Left lobe of liver (tissue), 2 donors: Measurements from ENCODE around the gene FAM241A. TPM values are rescaled to one million over a fixed set of nuclear protein-coding genes. Genes with fewer than 3 reads are reported as not detected.
A peak's percentile ranks its signal among the peaks of the same experiment; 100 is the strongest.
"Not testable (repeated sequence)": the region's sequence is repeated elsewhere in the genome, so short reads cannot be mapped to it uniquely, and the experiment has no call there.

ENCODE experiments used
- ATAC-seq: fragments of 200-7000 bp; cut with Tn5 transposase; one replicate; pipeline ENCODE4 v1.9.1; 2020; ENCODE audit warnings: mild to moderate bottlenecking, moderate library complexity
- DNase-seq: peaks from one replicate; pipeline ENCODE4 v3.0.0-alpha.2; 2020; ENCODE audit warnings: low spot score
- total RNA-seq: library from RNA; stranded (reverse); gene quantifications from one replicate; pipeline ENCODE4 v1.2.1, GENCODE V29; 2021
- donor health status: DM: no; HTN: no; CAD: no; lungs with moderate emphysema.
- donor health status: DM: no; HTN: yes; CAD: no.

The FAM241A gene
- total RNA-seq, 1 donor from 2014 or later, result 1.0 TPM

DNA sequence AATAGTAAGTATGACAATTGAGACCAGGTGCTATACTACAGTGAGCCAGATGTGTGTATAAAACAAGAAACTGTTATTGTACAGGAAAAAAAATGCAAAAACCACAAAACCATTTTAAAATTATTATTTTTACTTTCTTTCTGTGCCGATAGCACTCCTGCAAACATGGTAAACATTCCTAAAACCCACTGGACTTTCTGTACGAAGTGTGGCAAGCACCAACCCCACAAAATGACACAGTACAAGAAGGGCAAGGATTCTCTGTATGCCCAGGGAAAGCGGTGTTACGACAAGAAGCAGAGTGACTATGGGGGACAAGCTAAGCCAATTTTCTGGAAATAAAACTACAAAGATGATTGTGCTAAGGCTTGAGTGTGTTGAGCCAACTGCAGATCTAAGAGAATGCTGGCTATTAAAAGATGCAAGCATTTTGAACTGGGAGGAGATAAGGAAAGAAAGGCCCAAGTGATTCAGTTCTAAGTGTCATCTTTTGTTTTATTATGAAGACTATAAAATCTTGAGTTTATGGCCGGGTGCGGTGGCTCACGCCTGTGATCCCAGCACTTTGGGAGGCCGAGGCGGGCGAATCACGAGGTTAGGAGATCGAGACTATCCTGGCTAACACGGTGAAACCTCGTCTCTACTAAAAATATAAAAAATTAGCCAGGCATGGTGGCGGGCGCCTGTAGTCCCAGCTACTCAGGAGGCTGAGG lies 26.0 kb downstream of the FAM241A start:
- not testable (repeated sequence) for DNase-seq, ATAC-seq

DNA sequence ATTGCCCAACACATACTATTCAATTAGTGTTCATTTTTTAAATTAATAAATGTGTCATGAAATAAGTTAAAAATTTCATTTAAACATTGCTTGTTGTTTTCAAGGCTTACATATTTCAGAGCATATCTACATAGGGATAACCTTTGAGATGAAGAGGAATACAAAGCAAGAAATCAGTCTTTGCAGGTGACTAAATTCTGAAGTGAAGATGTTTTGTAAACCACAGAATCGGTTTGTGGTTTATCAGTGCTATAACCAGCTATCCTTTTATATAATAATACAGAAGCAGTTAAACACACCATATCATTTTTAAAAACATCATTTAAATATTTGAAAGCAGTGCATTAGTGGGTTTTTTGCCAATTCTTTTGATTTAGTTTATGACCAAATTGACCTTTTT lies 26.9 kb downstream of the FAM241A start:
- no peak for ATAC-seq
- no peak for DNase-seq

DNA sequence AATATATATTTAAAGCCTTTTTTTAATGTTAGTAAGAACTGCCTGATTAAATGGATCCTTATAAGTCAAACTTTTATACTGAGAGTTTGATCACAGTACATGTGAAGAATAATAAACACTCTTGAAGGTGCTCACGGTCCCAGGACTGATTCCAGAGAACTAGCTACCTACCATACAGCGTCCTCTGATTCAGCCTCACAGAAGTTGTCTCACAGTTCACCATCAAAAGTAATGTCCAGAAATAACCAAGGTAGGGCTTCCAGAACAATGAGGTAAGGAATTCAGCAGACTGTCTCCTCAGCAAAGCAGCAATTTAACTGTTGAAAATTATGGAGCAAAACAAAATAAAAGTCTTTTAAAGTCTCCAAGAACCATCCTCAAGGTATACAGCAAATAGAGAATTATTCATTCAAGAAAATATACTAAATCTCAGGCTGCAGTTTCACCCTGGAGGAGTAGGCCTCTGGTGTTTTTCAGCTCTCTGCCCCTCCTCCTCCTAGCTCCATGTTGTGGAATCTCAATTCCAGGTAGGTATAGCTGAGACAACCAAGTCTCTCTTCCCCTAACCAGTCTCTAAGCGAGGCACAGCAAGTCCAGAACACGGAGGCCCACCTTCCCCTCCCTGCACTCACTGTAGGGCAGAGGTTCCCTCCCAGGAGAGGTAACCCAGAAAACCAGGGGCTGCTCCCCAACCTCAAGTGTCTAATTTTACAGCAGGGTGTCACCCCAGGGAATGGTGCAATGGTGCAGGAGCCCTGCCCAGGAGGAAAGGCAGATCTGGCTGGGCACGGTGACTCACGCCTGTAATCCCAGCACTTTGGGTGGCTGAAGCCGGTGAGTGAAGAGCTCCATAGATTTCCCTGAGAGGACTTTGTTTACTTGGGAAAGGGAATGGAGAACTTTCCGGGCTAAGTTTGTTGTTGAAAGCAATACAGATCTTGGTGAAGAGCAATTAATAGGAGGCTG lies 28.6 kb downstream of the FAM241A start:
- ATAC-seq (no peak), DNase-seq (no peak)

DNA sequence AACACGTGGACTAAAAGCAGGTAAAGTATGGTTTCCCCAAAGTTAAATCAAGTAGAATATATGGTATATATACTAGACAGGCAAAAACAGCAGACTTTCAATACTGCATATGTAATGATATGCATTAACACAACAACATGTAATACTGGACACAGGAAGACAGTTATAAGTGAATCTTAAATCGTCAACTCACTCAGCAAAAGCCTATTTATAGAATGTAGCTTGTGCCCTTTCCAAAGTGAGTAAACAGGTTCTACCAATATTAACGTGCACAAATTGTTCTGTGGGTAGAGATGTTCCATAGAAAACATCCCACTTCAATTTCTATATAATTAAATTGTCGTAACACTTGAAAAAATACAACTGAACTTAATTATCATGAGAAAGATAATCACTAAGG lies 30.6 kb downstream of the FAM241A start:
- ATAC-seq (no peak), DNase-seq (no peak)

DNA sequence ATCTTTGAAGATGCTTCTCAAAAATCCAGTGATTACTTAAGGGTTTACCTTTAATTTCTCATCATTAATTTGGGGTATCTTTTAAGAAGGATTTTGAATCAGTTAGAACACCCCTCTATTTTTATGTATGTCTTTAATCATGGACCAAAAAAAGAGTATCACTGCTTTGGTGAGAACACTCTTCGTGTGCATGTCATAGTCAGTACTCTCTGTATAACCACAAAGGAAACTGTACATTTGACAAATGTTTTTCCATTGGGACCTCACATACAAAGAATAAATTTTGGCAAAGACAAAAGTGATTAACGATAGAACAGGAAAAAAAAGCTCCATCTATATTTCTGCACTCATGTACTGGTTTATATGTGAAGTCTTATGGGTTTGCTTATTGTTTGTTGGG lies 31.3 kb downstream of the FAM241A start:
- DNase-seq (no peak), ATAC-seq (no peak)

DNA sequence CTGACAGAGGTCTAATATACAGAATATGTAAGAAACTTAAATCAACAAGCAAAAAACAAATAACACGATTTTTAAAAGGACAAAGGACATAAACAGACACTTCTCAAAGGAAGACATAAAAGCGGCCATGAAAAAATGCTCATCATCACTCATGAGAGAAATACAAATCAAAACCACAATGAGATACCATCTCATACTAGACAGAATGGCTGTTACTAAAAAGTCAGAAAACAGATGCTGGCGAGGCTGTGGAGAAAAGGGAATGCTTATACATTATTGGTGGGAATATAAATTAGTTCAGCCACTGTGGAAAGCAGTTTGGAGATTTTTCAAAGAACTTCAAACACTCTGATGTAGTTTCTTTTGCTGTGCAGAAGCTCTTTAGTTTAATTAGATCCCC lies 33.5 kb downstream of the FAM241A start:
- ATAC-seq, DNase-seq: not testable (repeated sequence)

DNA sequence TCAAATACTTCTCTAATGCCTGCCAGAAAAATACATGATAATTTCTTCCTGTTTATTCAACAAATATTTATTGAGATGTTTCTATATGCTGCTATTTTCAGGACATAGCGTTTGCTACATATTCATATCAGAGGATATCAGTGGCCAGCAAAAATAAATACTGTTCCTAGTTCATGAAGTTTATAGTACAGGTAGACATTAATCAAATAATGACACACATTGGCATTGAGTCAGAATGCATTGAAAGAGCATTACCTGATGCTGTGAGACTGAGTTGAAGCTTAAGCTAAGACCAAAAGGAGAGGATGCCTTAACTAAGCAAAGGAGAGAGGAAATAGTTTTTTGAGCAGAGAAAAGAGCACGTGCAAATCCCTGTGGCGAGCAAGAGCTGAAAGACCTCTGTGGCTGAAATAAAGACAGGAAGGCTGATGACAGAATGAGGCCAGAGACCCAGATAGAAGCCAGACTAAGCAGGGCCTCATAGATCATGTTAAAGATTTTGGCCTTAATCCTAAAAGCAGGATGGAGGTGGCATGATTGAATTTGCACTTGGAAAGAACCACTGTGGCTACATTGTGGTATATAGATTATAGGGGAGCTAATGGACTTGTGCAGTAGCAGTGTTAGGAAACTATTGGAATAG lies 36.2 kb downstream of the FAM241A start:
- ATAC-seq (no peak), DNase-seq (no peak)

DNA sequence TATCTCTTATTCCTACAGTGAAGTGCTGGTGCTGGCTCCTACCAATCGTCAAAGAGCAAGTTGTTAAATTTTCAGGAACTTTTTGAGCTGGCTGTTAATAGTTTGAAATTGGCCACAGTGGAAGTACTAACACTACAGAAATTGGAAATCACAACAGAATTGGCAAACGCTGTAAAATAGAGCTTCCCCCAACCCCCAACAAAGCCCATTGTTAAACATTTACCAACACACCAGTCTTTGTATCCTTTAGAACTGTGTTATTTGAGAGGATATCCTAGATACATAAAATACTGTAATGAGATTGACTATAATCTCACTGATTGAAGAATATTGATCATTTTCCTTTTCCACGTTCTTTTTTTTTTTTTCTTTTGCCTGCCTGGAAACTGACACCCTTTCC lies 37.4 kb downstream of the FAM241A start:
- ATAC-seq (peak; percentile 50), DNase-seq (no peak)

DNA sequence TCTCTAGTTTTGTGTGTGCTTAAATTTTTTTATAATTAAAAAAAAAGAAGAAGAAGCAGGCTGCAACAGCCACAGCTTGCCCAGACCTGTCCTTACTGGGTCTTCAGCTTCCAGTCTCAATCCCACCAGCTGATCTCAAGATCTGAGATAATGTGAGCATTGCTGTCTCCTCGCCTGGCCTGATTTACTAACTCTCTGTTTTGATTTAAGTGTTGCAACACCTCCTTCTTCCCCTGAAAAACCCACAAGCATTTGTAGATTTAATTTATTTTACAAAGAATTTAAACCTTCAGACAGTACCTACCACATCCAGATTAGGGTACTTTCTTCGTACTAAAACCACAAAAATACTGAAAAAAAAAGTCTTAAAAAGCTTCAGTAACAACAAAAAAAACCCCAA lies 38.0 kb downstream of the FAM241A start:
- ATAC-seq (no peak), DNase-seq (no peak)

DNA sequence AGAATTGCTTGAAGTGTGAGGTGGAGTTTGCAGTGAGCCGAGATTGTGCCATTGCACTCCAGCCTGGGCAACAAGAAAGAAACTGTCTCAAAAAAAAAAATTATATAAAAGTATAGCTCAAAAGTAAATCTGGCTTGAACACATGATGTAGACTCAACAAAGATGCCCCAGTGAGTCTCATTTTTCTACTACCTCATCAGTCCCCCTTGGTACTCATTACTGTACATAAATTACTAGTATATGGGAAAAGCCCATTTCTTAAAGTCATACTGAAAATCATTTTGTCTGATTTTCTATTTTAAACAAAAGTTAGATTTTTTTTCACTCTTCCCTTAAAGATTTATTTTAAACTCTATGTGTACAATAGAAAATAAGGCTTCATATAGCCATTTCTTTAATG lies 39.2 kb downstream of the FAM241A start:
- DNase-seq, result no peak
- no peak for ATAC-seq

DNA sequence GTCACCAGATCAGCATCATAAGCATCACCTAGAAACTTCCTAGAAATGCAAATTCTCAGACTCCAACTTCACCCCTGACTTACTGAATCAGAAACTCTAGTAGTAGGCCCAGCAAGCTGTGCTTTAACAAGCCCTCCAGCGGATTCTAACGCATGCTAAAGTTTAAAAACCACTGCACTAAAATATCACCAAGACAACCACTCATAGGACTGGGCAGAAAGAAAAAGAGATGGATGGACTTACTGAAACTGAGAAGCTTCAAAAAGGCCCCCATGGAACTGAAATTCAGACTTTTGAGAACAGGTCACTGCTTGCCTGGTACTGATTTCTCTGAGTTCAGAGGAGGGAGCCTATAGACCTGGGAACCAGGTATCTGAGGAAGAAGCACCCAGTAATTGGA lies 40.1 kb downstream of the FAM241A start:
- no peak for DNase-seq
- no peak for ATAC-seq

DNA sequence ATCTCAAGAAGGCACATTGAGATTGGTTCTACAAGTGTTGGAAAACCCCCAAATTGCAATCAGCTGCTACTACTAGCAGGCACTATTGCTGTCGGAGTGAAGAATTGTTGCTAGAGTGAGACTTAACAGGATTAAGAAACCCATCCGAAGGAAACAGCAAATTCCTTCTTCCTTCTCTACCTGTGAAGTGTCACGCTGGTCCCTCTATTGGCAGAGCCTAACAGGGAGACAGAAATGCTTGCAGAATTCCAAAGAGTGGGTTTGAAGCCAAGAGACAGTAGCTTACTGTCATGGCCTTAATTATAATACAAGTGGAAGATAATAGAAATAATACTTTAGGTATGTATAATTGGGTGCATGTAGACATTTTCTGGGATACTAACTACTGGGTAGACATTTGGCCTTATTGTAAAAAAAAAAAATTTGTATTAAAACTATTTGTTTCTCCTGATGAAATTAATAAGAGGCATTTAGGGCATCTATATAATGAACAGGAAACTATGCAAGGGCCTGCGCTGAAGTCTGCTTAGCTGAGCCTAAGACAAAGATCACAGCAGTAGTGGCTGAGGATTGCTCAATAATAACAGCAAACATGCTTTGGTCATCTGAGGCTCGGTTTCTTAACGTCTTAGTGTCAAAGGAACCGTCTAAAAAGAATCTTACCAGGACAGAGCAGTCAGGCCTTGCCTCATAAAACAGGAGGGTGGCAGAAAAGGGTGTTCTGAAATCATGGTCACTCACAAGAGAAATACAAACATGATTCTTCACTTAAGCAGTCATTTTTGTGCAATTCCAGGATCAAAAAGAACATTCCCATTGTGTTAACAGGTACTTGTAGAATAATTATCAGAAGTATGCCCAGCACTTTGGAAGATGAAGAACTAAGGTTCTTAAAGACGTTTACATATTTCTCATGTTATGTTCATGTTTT lies 40.8 kb downstream of the FAM241A start:
- DNase-seq (no peak), ATAC-seq (peak; percentile 42)

DNA sequence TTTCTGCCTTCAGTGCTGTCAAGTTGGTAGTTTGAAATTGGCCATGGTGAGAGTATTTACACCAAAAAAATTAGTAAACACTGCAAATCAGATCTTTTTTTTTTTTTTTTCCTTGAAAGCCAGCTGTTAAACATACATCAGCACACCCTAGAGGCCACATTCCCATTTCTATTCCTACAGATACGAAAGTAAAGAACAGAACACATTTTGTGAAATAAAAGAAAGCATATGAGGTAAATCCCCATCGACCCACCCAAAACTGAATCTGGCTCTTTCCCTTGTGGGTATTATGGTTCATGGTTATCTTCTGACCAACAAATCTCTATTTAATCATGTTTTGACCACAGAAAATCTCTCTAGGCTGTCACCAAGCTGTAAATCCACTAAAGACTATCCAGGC lies 44.5 kb downstream of the FAM241A start:
- ATAC-seq (peak; percentile 31), DNase-seq (no peak)

DNA sequence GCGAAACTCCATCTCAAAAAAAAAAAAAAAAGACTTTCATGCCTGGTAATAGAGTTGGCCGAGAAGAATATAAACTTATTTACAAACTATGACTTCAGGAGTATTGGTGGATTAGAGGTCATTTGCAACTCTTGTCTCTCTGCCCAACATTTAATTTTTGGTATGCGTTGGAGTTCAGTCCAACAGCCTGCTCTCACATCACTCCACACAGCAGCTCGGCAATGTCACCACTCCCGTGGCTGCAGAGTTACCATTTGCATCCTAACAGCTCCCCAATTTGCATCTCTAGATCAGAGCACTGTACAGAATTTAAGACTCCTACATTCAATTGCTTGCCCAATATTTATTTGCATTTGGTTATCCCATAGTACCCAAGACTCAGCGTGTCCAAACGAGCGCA lies 45.4 kb downstream of the FAM241A start:
- no peak for DNase-seq

DNA sequence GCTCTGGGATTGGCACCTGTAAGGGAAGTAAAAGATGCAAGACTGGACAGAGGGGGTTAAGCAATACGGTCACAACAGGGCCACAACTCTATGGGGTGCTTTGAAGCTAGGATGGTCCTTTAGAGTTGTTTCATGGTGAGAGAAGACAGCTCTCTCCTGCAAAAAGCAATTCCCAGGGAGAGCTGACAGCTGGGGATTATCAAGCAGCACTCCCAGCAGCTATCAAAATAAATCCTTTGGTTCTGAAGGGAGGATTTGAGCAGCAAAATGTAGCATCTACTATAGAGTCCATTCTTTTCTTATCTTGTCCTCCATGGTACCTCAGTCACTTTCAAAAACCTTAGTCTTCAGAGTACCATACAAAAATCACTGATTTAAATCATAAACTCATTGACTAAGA lies 51.2 kb downstream of the FAM241A start:
- ATAC-seq (no peak), DNase-seq (no peak)

More for the DNA sequence above, 45.4 kb downstream of the FAM241A start:
- no peak for ATAC-seq

DNA sequence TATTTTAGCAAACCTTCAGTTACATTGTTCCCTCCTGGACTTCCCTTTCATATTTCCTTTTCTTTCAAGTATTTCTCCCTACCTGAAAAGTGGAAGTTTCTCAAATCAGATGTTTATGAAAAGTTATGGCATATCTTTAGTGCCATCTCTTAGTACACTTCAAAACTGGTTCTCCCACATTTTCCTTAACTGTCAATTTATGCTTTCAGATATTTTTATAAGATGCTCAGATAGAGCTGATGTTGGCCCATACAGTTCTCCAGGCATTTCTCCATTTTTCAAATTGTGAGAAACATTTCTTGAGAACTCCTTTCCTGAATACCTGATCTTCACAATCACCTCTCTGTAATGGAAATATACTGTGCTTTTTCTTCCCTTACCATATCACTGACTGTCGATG lies 53.8 kb downstream of the FAM241A start:
- DNase-seq, result no peak
- ATAC-seq, result no peak

DNA sequence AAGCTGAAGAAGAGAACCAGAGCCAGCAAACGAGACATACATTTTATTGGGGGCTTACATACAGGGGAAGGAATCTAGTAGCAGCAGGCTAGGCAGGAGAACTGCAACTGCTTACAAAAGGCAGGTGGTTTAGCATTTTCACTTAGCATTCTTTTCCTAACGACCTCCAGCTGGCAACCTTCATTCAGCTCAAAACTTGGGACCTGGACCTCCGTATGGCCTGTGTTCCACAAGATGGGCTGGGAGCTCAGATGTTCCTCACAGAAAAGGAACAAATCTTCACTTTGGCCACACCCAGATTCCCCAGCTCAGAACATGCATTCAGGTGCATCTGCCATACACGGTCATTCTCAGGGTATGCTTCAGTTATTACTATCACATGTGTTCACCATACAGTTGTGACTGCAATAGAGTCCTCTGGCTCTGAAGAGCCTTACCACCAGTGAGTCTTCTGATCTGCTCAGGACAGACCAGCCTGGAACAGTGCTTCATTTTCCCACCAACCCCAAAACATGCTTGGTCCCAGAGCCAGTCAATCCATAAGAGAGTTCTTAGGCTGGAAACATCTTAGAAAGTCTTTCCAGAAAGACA lies 56.8 kb downstream of the FAM241A start:
- ATAC-seq, result no peak
- no peak for DNase-seq

DNA sequence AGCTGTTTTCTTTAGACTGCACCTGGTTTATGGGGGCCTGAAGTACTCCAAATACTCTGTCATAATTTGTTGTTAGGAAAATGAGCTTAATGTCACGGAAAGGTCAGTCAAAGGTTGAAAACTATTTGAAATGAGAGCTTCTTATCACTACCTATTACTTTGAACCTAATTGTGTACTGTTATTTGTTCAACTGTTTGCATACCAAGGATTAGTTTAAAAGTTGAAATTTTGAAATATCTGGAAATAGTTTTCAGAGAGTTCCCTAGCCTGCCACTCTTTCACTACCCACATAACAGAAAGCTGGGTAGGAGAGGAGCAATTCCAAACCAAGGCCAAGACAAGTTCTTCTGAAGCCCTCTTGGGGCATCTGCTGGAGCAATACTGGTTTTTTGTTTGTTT lies 58.3 kb downstream of the FAM241A start:
- DNase-seq, result no peak

DNA sequence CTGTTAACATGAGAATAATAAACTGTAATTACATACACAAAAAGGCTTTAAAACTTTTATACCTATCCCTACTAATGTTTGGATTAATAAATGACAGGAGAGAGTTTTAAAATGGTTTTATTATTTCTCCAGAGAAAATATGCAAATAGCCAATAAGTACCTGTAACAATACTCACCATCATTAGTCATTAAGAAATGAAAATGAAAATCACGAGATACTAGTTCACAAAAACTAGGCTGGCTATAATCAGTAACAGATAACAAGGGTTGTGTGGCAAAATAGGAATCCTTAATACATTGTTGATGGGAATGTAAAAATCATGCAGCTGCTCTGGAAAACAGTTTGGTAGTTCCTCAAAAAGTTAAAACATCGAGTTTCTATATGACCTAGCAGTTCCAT lies 61.2 kb downstream of the FAM241A start:
- DNase-seq (no peak), ATAC-seq (no peak)

More for the DNA sequence above, 58.3 kb downstream of the FAM241A start:
- ATAC-seq, result no peak
